T-helper 17 cell (primary cell): ENCODE measurements around the gene NEU3. TPM values are rescaled to one million over a fixed set of nuclear protein-coding genes. Genes with fewer than 3 reads are reported as not detected.
"Not testable (repeated sequence)": the region's sequence is repeated elsewhere in the genome, so short reads cannot be mapped to it uniquely, and the experiment has no call there.

ENCODE experiments used
- ATAC-seq: fragments of 150-1000 bp; cut with Tn5 transposase; 2 replicates; pipeline ENCODE4 v1.10.0; 2021; ENCODE audit warnings: mild to moderate bottlenecking, moderate library complexity
- DNase-seq, 3 donors: peaks; one replicate each; pipeline versions ENCODE4 v3.0.0 to v3.0.0-alpha.2; 2020 to 2021
- H3K9me3 ChIP-seq: one replicate; pipeline ENCODE4 v1.7.0; 2013; ENCODE audit warnings: low read length, mild to moderate bottlenecking; ENCODE audit not compliant: control insufficient read depth, poor library complexity, severe bottlenecking
- H3K27ac Mint-ChIP-seq: one replicate; pipeline ENCODE4 v1.8.0; 2022; ENCODE audit warnings: mild to moderate bottlenecking, moderate library complexity, mixed read lengths
- H3K27me3 Mint-ChIP-seq: one replicate; pipeline ENCODE4 v1.8.0; 2022; ENCODE audit warnings: mixed read lengths
- H3K36me3 Mint-ChIP-seq: one replicate; pipeline ENCODE4 v1.8.0; 2022; ENCODE audit warnings: low read depth, mixed read lengths
- H3K4me1 Mint-ChIP-seq: one replicate; pipeline ENCODE4 v1.8.0; 2022; ENCODE audit warnings: mild to moderate bottlenecking, mixed read lengths
- H3K4me3 Mint-ChIP-seq: one replicate; pipeline ENCODE4 v1.8.0; 2022; ENCODE audit warnings: mild to moderate bottlenecking, moderate library complexity, mixed read lengths
- total RNA-seq, 4 donors: library from RNA in 2 of 4; stranded (reverse) in 2 of 4; gene quantifications; one replicate each; pipeline ENCODE4 v1.2.3 and lab custom pipeline; 2022 to 2026

Gene NEU3
- total RNA-seq, 2 donors from 2014 or later: 10.7 to 11.3 TPM

DNA sequence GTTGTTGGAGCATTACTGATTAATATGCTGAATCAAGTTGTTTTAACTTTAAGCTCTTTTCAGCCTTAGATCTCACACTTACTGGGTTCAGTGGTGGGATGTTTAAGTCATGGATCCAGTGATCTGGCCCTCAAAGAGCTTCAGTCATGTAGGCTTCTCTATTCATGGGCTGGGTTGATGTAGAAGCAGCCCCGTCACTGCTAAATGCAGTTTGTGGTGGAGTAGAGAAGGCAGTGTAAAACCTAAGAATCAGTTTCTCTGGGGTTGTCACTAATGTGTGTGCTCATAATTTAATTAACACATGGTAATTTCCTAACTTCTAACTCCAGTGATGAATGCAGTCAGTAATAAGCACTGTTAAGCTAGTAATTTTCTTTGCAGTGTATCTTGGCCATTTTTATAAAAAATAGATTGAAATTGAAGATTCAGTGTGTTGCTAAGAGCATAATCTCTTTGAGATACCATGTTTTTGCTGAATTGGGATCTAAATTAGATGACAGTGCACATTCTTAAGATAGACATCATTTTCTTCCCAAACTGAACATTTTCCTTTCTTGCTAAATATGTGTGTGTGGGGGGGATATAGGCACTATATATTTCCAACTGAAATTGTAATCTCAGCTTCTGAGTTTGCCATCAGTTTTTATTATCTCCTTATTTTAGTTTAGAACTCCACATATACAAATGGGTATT is 30.6 kb upstream of the NEU3 start:
- Mint-ChIP-seq H3K36me3 (peaks cover 8% of the 10 kb centered on the region), H3K27me3 (no peaks in the 10 kb centered on the region), H3K4me3 (peak overlapping the region; percentile 56), H3K4me1 (peaks cover 75% of the 10 kb centered on the region), H3K27ac (peak overlapping the region; percentile 72)
- DNase-seq: no peak
- no peaks in the 10 kb centered on the region for H3K9me3 ChIP-seq
- no peak for ATAC-seq

DNA sequence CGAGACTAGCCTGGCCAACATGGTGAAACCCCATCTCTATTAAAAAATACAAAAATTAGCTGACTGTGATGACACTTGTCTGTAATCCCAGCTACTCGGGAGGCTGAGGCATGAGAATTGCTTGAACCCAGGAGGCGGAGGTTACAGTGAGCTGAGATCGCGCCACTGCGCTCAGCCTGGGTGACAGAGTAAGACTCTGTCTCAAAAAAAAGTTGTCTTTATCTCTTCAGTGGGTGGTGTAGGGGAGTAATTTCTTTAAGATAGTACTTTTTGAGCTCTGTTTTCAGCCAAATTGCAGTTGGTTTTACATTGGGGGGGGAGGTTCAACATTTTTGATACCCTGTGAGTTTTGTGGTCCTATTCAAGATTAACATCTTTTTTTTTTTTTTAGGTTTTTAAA is 28.6 kb upstream of the NEU3 start:
- not testable (repeated sequence) for ATAC-seq, DNase-seq, H3K9me3 ChIP-seq, H3K4me3 Mint-ChIP-seq, H3K27me3 Mint-ChIP-seq, H3K36me3 Mint-ChIP-seq
- Mint-ChIP-seq H3K4me1 (peaks cover 68% of the 10 kb centered on the region), H3K27ac (peak overlapping the region; percentile 72)

DNA sequence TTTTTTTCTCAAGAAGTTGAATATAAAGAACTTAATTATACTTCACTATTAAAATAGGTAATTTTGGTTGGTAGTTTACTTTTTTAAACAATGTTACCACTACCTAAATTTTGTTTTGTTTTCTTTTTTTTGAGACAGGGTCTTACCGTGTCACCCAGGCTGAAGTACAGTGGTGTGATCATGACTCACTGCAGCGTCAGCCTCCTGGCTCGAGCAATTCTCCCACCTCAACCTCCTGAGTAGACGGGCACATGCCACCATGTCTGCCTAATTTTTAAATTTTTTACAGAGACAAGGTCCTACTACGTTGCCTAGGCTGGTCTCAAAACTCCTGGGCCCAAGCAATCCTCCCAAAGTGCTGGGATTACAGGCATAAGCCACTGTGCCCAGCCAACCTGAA is 22.1 kb upstream of the NEU3 start:
- Mint-ChIP-seq H3K4me3 (no peak overlapping the region), H3K36me3 (peaks cover 5% of the 10 kb centered on the region), H3K27me3 (no peaks in the 10 kb centered on the region), H3K4me1 (peaks cover 26% of the 10 kb centered on the region), H3K27ac (no peak overlapping the region)
- no peak for ATAC-seq
- H3K9me3 ChIP-seq: no peaks in the 10 kb centered on the region
- no peak for DNase-seq

DNA sequence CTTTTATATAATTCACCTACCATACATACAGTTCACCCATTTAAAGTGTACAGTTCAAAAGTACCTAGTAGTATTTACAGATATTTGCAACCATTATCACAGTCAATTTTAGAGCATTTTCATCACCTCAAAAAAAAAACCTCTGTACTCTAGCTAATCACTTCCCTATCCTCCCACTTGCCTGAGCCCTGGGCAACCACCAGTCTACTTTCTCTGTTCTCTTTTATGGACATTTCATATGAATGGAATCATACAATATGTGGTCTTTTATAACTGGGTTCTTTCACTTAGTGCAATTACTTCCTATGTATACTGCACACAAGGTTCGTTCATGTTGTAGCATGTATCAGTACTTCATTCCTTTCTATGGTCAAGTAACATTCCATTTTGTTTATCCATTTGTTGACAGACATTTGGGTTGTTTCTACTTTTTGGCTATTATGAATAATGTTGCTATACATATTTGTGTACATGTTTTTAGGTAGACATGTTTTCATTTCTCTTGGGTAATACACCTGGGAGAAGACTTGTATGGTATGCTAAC is 17.8 kb upstream of the NEU3 start:
- H3K4me1 Mint-ChIP-seq: peaks cover 27% of the 10 kb centered on the region
- no peak overlapping the region for H3K27ac Mint-ChIP-seq
- H3K9me3 ChIP-seq: no peaks in the 10 kb centered on the region
- peaks cover 20% of the 10 kb centered on the region for H3K36me3 Mint-ChIP-seq
- DNase-seq (no peak), ATAC-seq (no peak)
- H3K27me3 Mint-ChIP-seq: no peaks in the 10 kb centered on the region
- H3K4me3 Mint-ChIP-seq: no peak overlapping the region

DNA sequence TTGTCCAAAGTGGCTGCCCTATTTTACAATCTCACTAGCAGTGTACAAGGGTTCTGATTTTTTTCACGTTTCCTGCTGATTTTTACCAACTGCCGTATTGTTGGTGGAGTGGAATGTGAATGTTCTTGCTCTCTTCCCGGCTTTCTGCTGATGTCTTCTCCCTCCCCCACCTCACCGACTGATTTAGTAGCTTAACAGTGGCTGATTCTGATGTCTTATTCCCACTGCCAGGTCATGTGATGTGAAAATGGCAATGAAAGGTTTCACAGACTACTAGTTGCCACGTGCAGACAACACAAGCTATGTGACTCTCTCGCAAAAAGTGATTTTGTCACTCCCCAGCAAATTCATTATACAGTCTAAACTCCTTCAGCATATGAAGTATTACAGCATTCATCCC is 17.3 kb upstream of the NEU3 start:
- Mint-ChIP-seq H3K27ac (no peak overlapping the region), H3K36me3 (peaks cover 23% of the 10 kb centered on the region), H3K4me1 (peaks cover 29% of the 10 kb centered on the region), H3K4me3 (no peak overlapping the region), H3K27me3 (no peaks in the 10 kb centered on the region)
- ATAC-seq (no peak), DNase-seq (no peak)
- no peaks in the 10 kb centered on the region for H3K9me3 ChIP-seq

DNA sequence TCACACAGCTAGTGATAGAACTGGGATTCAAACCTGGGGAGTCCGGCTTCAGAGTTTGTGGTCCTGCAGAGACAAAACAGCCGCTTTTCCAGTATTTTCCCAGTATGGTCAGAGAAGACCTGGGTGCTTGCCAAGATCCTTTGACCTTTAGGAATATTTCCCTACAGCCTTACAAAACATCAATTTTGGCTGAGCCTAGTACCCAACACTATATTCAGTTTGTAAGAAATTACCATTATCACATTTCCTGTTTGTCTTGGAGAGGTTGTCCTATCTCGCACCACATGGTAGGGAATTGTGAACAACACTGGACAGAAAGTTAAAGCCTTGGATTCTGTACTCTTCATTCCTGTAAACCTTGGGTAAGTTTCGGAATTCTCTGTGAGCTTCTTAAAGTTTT is 10.7 kb upstream of the NEU3 start:
- H3K9me3 ChIP-seq: no peaks in the 10 kb centered on the region
- ATAC-seq (no peak), DNase-seq (no peak)
- no peak overlapping the region for H3K4me3 Mint-ChIP-seq
- no peak overlapping the region for H3K27ac Mint-ChIP-seq
- peaks cover 22% of the 10 kb centered on the region for H3K4me1 Mint-ChIP-seq
- no peaks in the 10 kb centered on the region for H3K27me3 Mint-ChIP-seq
- H3K36me3 Mint-ChIP-seq: peaks cover 19% of the 10 kb centered on the region

DNA sequence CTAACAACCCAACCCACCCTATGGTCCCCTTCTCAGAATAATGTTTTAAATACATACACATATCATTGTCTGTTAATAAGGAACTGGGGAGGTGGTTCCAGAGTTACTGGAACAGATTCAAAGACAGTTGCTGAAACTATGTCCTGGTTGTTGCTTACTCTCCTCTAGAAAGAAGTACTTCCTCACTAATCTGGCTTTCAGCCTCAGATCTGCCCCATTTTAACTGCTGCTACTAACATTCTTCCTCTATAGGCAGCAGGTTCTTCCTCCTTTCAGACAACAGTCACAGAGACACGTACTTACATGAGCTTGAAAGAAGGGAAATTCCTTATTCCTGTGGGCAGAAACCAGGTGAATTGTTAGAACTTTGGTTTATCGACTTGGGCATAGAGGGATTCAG is 8.1 kb upstream of the NEU3 start:
- Mint-ChIP-seq H3K4me1 (peaks cover 5% of the 10 kb centered on the region), H3K27me3 (no peaks in the 10 kb centered on the region), H3K4me3 (no peak overlapping the region), H3K36me3 (peaks cover 3% of the 10 kb centered on the region), H3K27ac (no peak overlapping the region)
- ATAC-seq (no peak), DNase-seq (no peak)
- no peaks in the 10 kb centered on the region for H3K9me3 ChIP-seq

DNA sequence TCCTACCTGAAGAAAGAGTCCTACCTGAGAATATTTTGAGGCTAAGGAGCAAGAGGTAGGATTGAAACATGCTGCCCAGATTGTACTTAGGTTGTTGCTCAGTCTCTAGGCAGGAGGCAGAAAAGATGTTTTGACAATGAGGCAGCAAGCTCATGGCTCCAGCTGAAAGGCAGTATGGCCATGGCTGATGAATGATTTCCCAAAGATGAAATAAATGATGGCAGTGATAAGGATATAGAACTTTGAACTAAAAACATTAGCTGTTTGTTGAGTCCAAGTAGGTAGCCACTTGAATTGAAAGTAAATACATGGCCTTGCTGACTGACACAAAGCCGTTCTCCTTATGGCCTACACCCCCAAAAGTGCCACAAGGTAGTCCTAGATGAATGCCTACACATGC is 6.8 kb upstream of the NEU3 start:
- Mint-ChIP-seq H3K36me3 (no peaks in the 10 kb centered on the region), H3K4me1 (peaks cover 3% of the 10 kb centered on the region), H3K4me3 (no peak overlapping the region), H3K27ac (no peak overlapping the region), H3K27me3 (no peaks in the 10 kb centered on the region)
- ATAC-seq (no peak), DNase-seq (no peak)
- no peaks in the 10 kb centered on the region for H3K9me3 ChIP-seq

DNA sequence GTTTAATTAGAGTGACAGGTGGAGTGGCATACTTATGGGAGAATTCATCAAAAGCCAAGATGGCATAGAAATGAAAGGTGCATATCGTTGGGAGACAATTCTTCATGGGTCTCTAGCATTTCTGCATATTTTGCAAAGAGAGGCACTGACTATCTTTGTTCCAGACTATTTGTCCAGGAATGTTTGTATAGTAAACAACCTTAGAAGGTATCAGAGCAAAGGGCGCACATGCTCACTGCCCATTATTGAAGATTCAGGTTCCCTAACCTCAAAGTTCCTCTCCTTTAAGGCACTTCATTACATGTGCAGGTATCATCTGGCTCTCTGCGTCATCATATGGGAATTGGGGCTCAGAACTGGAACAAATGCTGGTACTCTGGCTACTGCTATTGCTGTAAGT is 4.7 kb upstream of the NEU3 start:
- no peak for DNase-seq
- H3K9me3 ChIP-seq: no peaks in the 10 kb centered on the region
- ATAC-seq: no peak
- Mint-ChIP-seq H3K27me3 (no peaks in the 10 kb centered on the region), H3K4me3 (no peak overlapping the region), H3K4me1 (peaks cover 7% of the 10 kb centered on the region), H3K36me3 (no peaks in the 10 kb centered on the region), H3K27ac (no peak overlapping the region)

DNA sequence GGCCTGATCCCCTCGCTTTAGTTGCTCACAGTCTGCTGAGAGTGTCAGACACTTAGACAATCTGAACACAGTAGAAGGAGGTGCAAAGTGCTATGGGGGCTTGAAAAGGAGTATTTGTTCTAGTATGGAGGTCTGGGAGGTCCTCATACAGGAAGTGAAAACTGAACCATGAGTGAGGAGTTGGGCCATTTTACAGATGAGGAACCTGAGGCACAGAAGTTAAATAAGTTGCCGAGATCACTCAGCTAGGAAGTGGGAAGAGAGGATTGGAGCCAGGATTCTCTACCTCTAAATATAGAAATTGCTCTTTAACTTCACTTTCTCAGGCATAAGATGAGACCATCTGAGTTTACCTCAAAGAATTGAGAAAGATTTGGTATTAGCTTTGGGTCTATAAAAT is 4.0 kb upstream of the NEU3 start:
- no peak for ATAC-seq
- no peaks in the 10 kb centered on the region for H3K9me3 ChIP-seq
- H3K4me1 Mint-ChIP-seq: peaks cover 12% of the 10 kb centered on the region
- no peak overlapping the region for H3K4me3 Mint-ChIP-seq
- DNase-seq: no peak
- no peaks in the 10 kb centered on the region for H3K36me3 Mint-ChIP-seq
- H3K27me3 Mint-ChIP-seq: no peaks in the 10 kb centered on the region
- no peak overlapping the region for H3K27ac Mint-ChIP-seq

DNA sequence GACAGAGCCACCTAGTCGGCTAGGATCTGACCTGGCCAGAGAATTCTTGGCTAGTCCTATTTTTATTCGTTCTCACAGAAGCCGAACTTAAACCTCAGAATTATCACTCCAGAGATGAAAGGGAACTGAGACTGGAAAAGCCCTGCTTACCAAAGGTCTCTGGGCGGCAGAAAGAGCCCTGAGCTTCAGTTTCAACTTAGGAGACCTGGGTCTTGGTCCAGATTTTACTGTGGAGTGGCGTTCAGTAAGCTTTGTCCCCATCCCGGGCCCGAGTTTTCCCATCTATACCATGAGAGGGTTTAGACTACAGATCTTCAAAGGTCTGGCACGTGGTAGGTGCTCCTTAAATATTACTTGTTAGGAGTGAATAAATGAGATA is 516 bp downstream of the NEU3 start:
- Mint-ChIP-seq H3K4me3 (peak overlapping the region; percentile 91), H3K27ac (peak overlapping the region; percentile 94), H3K4me1 (peaks cover 20% of the 10 kb centered on the region), H3K27me3 (no peaks in the 10 kb centered on the region), H3K36me3 (peaks cover 3% of the 10 kb centered on the region)
- peak; percentile 14 for ATAC-seq
- no peak for DNase-seq
- no peaks in the 10 kb centered on the region for H3K9me3 ChIP-seq

DNA sequence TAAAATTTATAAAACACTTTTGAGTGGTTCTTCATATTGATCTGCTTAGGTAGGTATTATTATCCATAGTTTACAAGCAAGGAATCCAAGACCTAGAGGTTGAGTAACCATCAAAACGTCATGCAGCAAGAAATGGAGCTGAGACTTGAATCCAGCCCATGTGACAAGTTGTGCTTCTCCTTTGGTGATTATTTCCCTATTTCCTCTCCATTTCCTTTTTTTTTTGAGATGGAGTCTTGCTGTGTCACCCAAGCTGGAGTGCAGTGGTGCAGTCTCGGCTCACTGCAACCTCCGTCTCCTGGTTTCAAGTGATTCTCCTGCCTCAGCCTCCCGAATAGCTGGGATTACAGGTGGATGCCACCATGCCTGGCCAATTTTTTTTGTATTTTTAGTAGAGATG is 1.4 kb downstream of the NEU3 start:
- peak overlapping the region; percentile 50 for H3K4me3 Mint-ChIP-seq

DNA sequence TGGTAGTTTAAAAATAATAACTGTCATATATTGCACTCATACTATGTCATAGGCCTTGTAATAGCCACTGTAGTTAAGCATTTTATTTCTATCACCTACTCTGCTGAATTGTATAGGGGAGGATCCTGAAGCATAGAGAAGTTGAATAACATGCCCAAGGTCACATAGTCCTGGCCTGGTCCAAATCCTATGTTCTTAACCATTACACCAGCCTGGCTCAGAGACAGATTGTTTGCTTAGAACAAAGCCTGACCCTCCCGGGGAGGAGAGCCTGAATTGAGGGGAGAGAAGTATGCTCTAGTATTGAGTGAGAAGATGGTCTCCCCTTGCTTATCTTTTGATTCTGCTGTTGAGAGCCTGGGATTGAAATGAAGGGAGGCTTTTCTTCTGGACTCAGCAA is 2.2 kb downstream of the NEU3 start:
- Mint-ChIP-seq H3K4me1 (peaks cover 20% of the 10 kb centered on the region), H3K4me3 (no peak overlapping the region), H3K27ac (peak overlapping the region; percentile 63), H3K27me3 (no peaks in the 10 kb centered on the region), H3K36me3 (peaks cover 3% of the 10 kb centered on the region)
- no peaks in the 10 kb centered on the region for H3K9me3 ChIP-seq
- no peak for ATAC-seq
- DNase-seq: no peak

More for the DNA sequence above, 1.4 kb downstream of the NEU3 start:
- peaks cover 20% of the 10 kb centered on the region for H3K4me1 Mint-ChIP-seq
- not testable (repeated sequence) for H3K9me3 ChIP-seq, DNase-seq, ATAC-seq, H3K36me3 Mint-ChIP-seq, H3K27me3 Mint-ChIP-seq
- H3K27ac Mint-ChIP-seq: peak overlapping the region; percentile 63

DNA sequence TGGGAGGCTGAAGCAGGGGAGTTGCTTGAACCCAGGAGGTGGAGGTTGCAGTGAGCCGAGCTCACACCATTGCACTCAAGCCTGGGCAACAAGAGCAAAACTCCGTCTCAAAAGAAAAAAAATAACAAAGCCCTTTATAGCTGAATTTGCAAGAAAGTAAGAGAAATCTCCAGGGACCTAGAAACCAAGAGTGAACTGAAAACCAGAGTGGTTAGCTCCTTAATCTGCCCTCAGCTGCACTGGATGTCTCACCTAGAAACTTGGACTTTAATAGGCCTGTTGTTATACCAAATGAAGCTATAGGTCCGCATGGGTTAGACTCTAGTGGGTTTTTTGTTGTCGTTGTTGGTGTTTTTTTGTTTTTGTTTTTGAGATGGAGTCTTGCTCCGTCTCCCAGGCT is 4.1 kb downstream of the NEU3 start:
- H3K27ac Mint-ChIP-seq: no peak overlapping the region
- H3K36me3 Mint-ChIP-seq: peaks cover 3% of the 10 kb centered on the region
- H3K27me3 Mint-ChIP-seq: no peaks in the 10 kb centered on the region

More for the DNA sequence above, 4.1 kb downstream of the NEU3 start:
- no peaks in the 10 kb centered on the region for H3K9me3 ChIP-seq
- no peak overlapping the region for H3K4me3 Mint-ChIP-seq
- ATAC-seq (no peak), DNase-seq (no peak)
- peaks cover 18% of the 10 kb centered on the region for H3K4me1 Mint-ChIP-seq
